Erythroblast (primary cell): ENCODE measurements around the gene FBXL17.

ENCODE experiments used
- GATA1 ChIP-seq: IDR thresholded peaks from 2 replicates; pipeline ENCODE4 v1.6.1; 2011; ENCODE audit warnings: low read depth, mild to moderate bottlenecking, control low read depth, low read length, moderate library complexity
- POLR2A ChIP-seq: IDR thresholded peaks from 2 replicates; pipeline ENCODE4 v1.6.1; 2011; ENCODE audit warnings: mild to moderate bottlenecking, low read length

- no peak for TF ChIP-seq POLR2A
- TF ChIP-seq GATA1: no peak
Observed at GRCh38 chr5:107919969-107920368, 461.9 kb downstream of the FBXL17 start.
